ENCODE data around the gene SLIT1. TPM values are rescaled to one million over a fixed set of nuclear protein-coding genes. Genes with fewer than 3 reads are reported as not detected.

Gene SLIT1
- polyA plus RNA-seq, 1 donor from 2014 or later: 9.5 TPM

GRCh38 chr10:97200616-97201015, 14.9 kb upstream of the SLIT1 start:
- H3K4me3 ChIP-seq (ENCODE audit: low read length): no peak overlapping the region
- H2AFZ ChIP-seq (ENCODE audit: low read depth, low read length): no peak overlapping the region
- no peaks in the 10 kb centered on the region for H3K9me2 ChIP-seq (ENCODE audit: insufficient read depth, low read length)
- no peak overlapping the region for H3K27ac ChIP-seq (ENCODE audit: low read length)
- no peaks in the 10 kb centered on the region for H3K36me3 ChIP-seq (ENCODE audit: insufficient read depth, low read length)
- H3K27me3 ChIP-seq (ENCODE audit: insufficient read depth, low read depth, low read length): peaks cover 35% of the 10 kb centered on the region
- no peaks in the 10 kb centered on the region for H4K20me1 ChIP-seq (ENCODE audit: insufficient read depth)
- no peaks in the 10 kb centered on the region for H3K79me2 ChIP-seq (replicated peaks; ENCODE audit: insufficient read depth, low read length)
- H3F3A ChIP-seq (ENCODE audit: insufficient read depth, low read length, poor library complexity, severe bottlenecking): no peaks in the 10 kb centered on the region
- H3K4me2 ChIP-seq (ENCODE audit: low read length): no peak overlapping the region
- TF ChIP-seq REST (IDR thresholded peaks at IDR 0.05; ENCODE audit: borderline replicate concordance) (no peak), TAF1 (IDR thresholded peaks at IDR 0.05; ENCODE audit: low read depth) (no peak), CTCF (IDR thresholded peaks at IDR 0.05; ENCODE audit: poor library complexity, severe bottlenecking) (no peak), RAD21 (conservative IDR thresholded peaks at IDR 0.05) (no peak), EZH2 (IDR thresholded peaks at IDR 0.05; ENCODE audit: borderline replicate concordance, insufficient read depth, low read length, poor library complexity, severe bottlenecking) (no peak), POLR2AphosphoS5 (IDR thresholded peaks at IDR 0.05) (no peak), SMC3 (conservative IDR thresholded peaks at IDR 0.05; ENCODE audit: poor library complexity) (no peak), EP300 (conservative IDR thresholded peaks at IDR 0.05; ENCODE audit: poor library complexity, severe bottlenecking) (no peak), MXI1 (conservative IDR thresholded peaks at IDR 0.05; ENCODE audit: poor library complexity, severe bottlenecking) (no peak)
- H3K9me3 ChIP-seq (ENCODE audit: low read length): no peaks in the 10 kb centered on the region
- no peak overlapping the region for H3K9ac ChIP-seq (ENCODE audit: low read length)

GRCh38 chr10:97199152-97199551, 13.4 kb upstream of the SLIT1 start:
- Histone ChIP-seq H3K9me2 (ENCODE audit: insufficient read depth, low read length) (no peaks in the 10 kb centered on the region), H3K9me3 (ENCODE audit: low read length) (no peaks in the 10 kb centered on the region)

More at GRCh38 chr10:97199152-97199551, 13.4 kb upstream of the SLIT1 start:
- TF ChIP-seq POLR2AphosphoS5 (IDR thresholded peaks at IDR 0.05): no peak
- TF ChIP-seq EP300 (conservative IDR thresholded peaks at IDR 0.05; ENCODE audit: poor library complexity, severe bottlenecking): no peak
- TF ChIP-seq SMC3 (conservative IDR thresholded peaks at IDR 0.05; ENCODE audit: poor library complexity): no peak
- peaks cover 41% of the 10 kb centered on the region for H3K27me3 ChIP-seq (ENCODE audit: insufficient read depth, low read depth, low read length)
- H3K4me3 ChIP-seq (ENCODE audit: low read length): no peak overlapping the region
- no peaks in the 10 kb centered on the region for H3F3A ChIP-seq (ENCODE audit: insufficient read depth, low read length, poor library complexity, severe bottlenecking)
- H3K4me2 ChIP-seq (ENCODE audit: low read length): no peak overlapping the region
- no peaks in the 10 kb centered on the region for H3K36me3 ChIP-seq (ENCODE audit: insufficient read depth, low read length)
- no peaks in the 10 kb centered on the region for H3K79me2 ChIP-seq (replicated peaks; ENCODE audit: insufficient read depth, low read length)
- H3K9ac ChIP-seq (ENCODE audit: low read length): no peak overlapping the region
- no peak overlapping the region for H2AFZ ChIP-seq (ENCODE audit: low read depth, low read length)
- H3K27ac ChIP-seq (ENCODE audit: low read length): no peak overlapping the region
- H4K20me1 ChIP-seq (ENCODE audit: insufficient read depth): no peaks in the 10 kb centered on the region

Data from neural cell (in vitro differentiated cells).